GM18511 (cell line): ENCODE data around the gene NAA40.

Experiments
- ATAC-seq: cut with Tn5 transposase; IDR thresholded peaks from one replicate; pipeline ENCODE4 v1.9.1; 2021; ENCODE audit warnings: mild to moderate bottlenecking, moderate library complexity; ENCODE audit not compliant: unreplicated experiment

Gene NAA40

GRCh38 chr11:63985812-63986155, 47.0 kb downstream of the NAA40 start:
- peak; percentile 50 for ATAC-seq

- ATAC-seq: peak; percentile 93
Measured at GRCh38 chr11:63986156-63986931, 47.5 kb downstream of the NAA40 start, which contains the start of gene OTUB1. Gene OTUB1, plus strand, starts transcription at chr11:63986438. Its CDS starts 19 bp downstream, at chr11:63986457.

- no peak for ATAC-seq
Measured at GRCh38 chr11:63986932-63987513, 48.2 kb downstream of the NAA40 start.

GRCh38 chr11:63991558-63991957, 52.8 kb downstream of the NAA40 start:
- no peak for ATAC-seq

GRCh38 chr11:63993100-63993499, 54.3 kb downstream of the NAA40 start:
- ATAC-seq: no peak

DNA sequence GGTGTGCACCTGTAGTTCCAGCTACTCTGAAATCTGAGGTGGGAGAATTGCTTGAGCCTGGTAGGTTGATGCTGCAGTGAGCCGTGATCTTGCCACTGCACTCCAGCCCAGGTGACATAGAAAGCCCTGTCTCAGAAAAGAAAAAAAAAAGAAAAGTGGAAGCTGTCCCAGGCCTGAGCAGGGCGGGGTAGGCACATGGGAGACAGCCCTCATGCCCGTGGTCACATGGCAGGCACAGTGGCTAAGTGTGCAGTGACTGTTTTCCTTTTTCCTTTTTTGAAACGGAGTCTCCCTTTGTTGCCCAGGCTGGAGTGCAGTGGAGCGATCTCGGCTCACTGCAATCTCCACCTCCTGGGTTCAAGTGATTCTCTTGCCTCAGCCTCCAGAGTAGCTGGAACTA, 55.2 kb downstream of the NAA40 start:
- no peak for ATAC-seq

DNA sequence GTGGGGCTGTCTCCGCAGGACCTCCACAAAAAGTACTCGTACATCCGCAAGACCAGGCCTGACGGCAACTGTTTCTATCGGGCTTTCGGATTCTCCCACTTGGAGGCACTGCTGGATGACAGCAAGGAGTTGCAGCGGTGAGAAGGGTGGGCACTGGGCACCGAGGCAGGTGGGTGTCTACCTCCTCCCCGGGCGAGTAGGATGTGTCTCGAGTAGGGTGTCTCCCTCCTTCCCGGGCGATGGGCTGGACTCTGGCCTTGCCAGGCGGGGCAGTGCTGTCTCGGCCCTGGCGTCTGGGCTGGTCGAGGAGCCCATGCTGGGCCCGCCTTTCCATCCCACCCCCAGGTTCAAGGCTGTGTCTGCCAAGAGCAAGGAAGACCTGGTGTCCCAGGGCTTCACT, 57.7 kb downstream of the NAA40 start:
- no peak for ATAC-seq

DNA sequence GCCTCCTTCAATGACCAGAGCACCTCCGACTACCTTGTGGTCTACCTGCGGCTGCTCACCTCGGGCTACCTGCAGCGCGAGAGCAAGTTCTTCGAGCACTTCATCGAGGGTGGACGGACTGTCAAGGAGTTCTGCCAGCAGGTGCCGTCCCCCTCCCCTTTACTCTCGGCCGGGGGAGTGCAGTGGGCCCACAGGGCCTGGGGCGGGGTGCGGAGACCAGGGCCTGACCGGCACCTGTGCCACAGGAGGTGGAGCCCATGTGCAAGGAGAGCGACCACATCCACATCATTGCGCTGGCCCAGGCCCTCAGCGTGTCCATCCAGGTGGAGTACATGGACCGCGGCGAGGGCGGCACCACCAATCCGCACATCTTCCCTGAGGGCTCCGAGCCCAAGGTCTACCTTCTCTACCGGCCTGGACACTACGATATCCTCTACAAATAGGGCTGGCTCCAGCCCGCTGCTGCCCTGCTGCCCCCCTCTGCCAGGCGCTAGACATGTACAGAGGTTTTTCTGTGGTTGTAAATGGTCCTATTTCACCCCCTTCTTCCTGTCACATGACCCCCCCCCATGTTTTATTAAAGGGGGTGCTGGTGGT, 58.4 kb downstream of the NAA40 start:
- no peak for ATAC-seq

GRCh38 chr11:63997801-63998337, 59.1 kb downstream of the NAA40 start:
- ATAC-seq: no peak

GRCh38 chr11:63998558-63999348, 60.0 kb downstream of the NAA40 start:
- no peak for ATAC-seq

- ATAC-seq: no peak
Measured at GRCh38 chr11:63999349-64000025, 60.7 kb downstream of the NAA40 start.

DNA sequence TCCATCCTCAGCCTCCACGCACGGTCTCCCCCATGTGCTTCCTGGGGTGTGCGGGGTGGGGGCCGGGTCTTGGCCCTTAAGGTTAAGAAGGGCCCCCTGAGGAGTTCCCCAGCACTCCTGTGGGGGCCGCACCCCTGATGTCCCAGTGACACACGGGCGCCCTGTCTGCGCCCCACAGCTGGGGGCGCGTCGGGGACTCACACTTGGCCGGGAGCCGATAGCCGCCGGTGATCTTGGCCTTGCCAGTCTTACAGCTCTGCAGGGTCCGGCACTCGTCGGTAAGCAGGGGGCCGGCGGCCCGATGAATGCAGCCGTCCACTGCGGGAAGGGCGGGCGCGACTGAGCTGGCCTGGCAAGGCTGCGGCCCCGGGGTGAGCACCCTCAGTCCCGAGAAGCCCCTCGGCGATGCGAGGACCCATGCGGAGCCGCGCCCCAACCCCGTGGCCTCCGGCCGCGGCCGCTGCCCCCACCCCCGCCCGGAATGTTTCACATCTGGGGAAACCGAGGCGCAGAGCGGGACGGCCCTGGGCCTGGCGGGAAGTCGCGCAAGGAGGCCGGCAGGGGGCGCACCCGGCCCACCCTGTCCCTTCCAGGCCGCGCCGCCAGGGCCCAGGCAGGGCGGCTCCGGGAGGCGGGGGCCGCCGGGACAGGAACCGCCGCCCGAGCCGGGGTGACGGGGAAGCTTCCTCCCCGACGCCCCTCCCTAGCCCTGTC, 61.4 kb downstream of the NAA40 start:
- peak; percentile 58 for ATAC-seq

DNA sequence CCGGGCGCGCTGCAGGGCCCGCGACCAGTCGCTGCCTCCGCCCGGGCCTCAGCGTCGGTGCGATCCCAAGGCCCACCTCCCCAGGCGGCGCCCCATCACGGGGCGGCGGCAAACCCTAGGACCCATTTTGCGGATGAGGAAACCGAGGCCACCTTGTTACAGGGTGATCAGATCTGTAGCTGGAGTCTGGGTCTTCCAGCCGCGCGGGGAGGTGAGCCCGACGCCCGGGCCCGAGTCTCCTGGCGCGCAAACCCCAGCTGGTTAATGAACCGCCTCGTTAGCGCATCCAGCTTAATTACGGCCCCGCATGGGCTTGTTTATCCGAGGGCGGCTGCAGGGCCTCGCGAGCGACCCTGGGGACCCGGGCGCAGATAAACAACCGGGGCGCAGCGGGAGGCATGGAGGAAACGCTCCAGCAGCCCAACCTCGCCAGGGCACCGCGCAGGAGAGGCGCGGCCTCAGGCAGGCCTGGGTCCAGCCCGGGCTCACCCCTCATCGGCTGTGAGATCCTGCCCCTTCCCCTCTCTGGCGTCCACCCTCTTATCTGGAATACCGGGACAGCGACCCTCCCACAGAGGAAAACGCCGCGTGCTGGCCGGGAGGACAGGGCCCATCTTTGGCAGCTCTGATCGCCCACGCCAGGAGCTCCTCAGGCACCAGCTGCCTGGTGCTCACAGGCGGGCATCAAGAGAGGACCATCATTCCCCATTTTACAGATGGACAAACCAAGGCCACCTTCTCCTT, 62.1 kb downstream of the NAA40 start:
- ATAC-seq: no peak

GRCh38 chr11:64001484-64002420, 63.0 kb downstream of the NAA40 start:
- no peak for ATAC-seq

- no peak for ATAC-seq
Measured at GRCh38 chr11:64003807-64004589, 65.2 kb downstream of the NAA40 start.

- no peak for ATAC-seq
Measured at GRCh38 chr11:64004590-64004984, 65.8 kb downstream of the NAA40 start.

DNA sequence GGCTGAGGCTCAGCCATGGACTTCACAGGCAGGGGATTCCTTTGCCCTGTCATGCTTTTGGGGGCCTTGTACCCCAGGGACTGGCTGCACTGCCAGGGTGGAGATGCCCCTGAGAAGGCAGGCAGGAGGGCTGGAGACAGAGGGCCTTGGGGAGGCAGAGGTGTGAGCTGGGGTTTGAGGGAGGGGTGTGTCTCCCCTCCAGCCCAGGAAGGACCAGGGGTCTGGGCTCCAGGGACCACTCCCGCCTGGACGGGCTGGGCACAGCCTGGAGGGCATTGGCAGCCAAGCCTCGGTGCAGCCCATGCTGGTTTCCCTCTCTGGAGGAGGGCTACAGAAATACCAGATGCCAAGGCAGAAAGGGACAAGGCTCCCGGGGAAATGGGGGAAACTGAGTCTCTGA, 66.9 kb downstream of the NAA40 start:
- ATAC-seq: no peak
